Activated CD8-positive, alpha-beta T cell treated with anti-CD3 and anti-CD28 coated beads for 36 hours (primary cell): ENCODE data around the gene NFYC. TPM values are rescaled to one million over a fixed set of nuclear protein-coding genes. Genes with fewer than 3 reads are reported as not detected.

ENCODE experiments used
- ATAC-seq: fragments of 200-7000 bp; cut with Tn5 transposase; one replicate; pipeline ENCODE4 v1.10.0; 2021; ENCODE audit warnings: mild to moderate bottlenecking, moderate library complexity
- CTCF ChIA-PET: fragments of 350-600 bp; sonication (Branson Sonifier 250); formaldehyde crosslinking; loops from one replicate; lab custom pipeline; 2021; ENCODE audit warnings: antibody characterized with exemption; lab: Charles Lee
- POLR2A ChIA-PET: fragments of 350-600 bp; sonication (Branson Sonifier 250); formaldehyde crosslinking; loops from one replicate; lab custom pipeline; 2021; ENCODE audit warnings: antibody characterized with exemption; lab: Charles Lee
- DNase-seq: peaks from one replicate; pipeline ENCODE4 v3.0.0-alpha.2; 2020
- H3K27ac Mint-ChIP-seq: one replicate; pipeline ENCODE4 v1.8.0; 2021; ENCODE audit warnings: mild to moderate bottlenecking, mixed read lengths
- H3K27me3 Mint-ChIP-seq: one replicate; pipeline ENCODE4 v1.8.0; 2021; ENCODE audit warnings: mixed read lengths
- H3K36me3 Mint-ChIP-seq: one replicate; pipeline ENCODE4 v1.8.0; 2021; ENCODE audit warnings: low read depth, mixed read lengths
- H3K4me1 Mint-ChIP-seq: one replicate; pipeline ENCODE4 v1.8.0; 2021; ENCODE audit warnings: low read depth, mixed read lengths
- H3K4me3 Mint-ChIP-seq: one replicate; pipeline ENCODE4 v1.8.0; 2021; ENCODE audit warnings: mild to moderate bottlenecking, moderate library complexity, mixed read lengths
- H3K9me3 Mint-ChIP-seq: one replicate; pipeline ENCODE4 v1.8.0; 2021; ENCODE audit warnings: mixed read lengths
- intact Hi-C: fragments of 100-400 bp; cut with micrococcal nuclease; formaldehyde crosslinking; loops from one replicate; pipeline ENCODE4 v1.10.0; 2022
- total RNA-seq, 2 experiments: library from RNA; stranded (reverse); gene quantifications; one replicate each; pipeline ENCODE4 v1.2.3, GENCODE V29; 2021
- TF ChIP-seq, protein P1 (sequence below): fragments of 200-600 bp; IDR thresholded peaks from one replicate; pipeline ENCODE4 v1.8.0; 2022; ENCODE audit warnings: antibody characterized with exemption, mild to moderate bottlenecking

NFYC gene
- total RNA-seq, 2 experiments from 2014 or later, result 45.6 to 53.8 TPM

DNA sequence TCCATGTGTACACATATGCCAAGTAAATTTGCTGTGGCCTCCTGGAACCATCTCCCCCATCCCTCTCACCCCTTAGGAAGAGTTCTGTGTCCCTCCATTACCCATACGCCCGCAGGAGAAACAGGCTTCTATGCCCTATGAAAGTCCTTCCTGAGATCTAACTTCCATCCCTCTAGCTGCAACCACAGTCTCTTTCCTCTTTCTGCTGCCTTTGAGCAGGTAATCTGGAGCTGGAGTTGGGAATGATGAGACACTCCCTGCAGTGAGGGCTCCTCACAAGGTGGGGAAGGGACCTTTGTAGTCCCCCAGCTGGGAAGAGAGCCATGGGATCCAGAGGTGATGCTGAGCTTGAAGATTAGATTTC, 90.1 kb downstream of the NFYC start:
- intact Hi-C loops, result no loop called here
- Mint-ChIP-seq H3K9me3 (peaks cover 2% of the 10 kb centered on the region), H3K4me3 (no peak overlapping the region), H3K27me3 (peaks cover 26% of the 10 kb centered on the region), H3K27ac (no peak overlapping the region), H3K36me3 (peaks cover 7% of the 10 kb centered on the region), H3K4me1 (peaks cover 7% of the 10 kb centered on the region)
- ChIA-PET CTCF (interaction anchor here (0.7 to 2.4 kb wide), 5 partner anchors 7 to 69 kb away, joined by 3 to 11 read pairs (median 4); no protein-coding TSS in a partner anchor), POLR2A (interaction anchor here (1.3 kb wide), 1 partner anchor 90 kb away, joined by 3 read pairs; the partner anchor contains the start of gene NFYC)
- ATAC-seq (no peak), DNase-seq (no peak)
- TF ChIP-seq, protein P1, sequence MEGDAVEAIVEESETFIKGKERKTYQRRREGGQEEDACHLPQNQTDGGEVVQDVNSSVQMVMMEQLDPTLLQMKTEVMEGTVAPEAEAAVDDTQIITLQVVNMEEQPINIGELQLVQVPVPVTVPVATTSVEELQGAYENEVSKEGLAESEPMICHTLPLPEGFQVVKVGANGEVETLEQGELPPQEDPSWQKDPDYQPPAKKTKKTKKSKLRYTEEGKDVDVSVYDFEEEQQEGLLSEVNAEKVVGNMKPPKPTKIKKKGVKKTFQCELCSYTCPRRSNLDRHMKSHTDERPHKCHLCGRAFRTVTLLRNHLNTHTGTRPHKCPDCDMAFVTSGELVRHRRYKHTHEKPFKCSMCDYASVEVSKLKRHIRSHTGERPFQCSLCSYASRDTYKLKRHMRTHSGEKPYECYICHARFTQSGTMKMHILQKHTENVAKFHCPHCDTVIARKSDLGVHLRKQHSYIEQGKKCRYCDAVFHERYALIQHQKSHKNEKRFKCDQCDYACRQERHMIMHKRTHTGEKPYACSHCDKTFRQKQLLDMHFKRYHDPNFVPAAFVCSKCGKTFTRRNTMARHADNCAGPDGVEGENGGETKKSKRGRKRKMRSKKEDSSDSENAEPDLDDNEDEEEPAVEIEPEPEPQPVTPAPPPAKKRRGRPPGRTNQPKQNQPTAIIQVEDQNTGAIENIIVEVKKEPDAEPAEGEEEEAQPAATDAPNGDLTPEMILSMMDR, result no peak

DNA sequence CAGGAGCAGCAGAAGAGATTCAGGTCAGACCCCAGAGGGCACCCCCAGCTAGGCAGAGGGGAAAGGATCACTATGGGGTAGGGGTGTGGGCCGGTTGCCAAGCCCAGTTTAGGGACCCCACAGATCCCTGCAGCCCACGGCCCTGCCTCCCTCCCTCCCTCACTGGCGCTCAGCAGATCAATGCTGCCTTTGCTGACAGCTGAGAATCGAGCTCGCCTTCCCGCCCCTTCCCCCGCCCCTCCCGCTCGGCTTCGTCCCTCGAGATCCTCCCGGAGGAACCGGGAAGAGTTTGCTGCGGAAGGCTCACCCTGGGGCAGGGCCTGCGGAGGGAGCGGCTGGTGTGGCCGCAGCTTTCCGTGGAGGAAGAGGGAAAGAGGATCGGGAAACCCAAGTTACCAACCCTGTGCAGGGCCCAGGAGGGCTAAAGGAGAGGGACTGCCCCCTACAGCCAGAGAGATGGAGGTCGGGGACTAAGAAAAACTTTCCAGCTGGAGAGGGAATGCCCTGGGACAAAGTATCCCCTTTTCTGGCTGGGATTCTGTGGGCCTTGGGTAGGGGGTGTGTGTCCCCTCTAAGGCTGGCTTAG, 91.0 kb downstream of the NFYC start:
- Mint-ChIP-seq H3K4me1 (peaks cover 7% of the 10 kb centered on the region), H3K36me3 (peaks cover under 1% of the 10 kb centered on the region), H3K4me3 (no peak overlapping the region), H3K9me3 (no peaks in the 10 kb centered on the region), H3K27ac (no peak overlapping the region), H3K27me3 (peaks cover 26% of the 10 kb centered on the region)
- intact Hi-C loops, result no loop called here
- POLR2A ChIA-PET, result interaction anchor here (1.3 to 2.2 kb wide), 2 partner anchors 8 to 91 kb away, joined by 3 to 11 read pairs; partner anchors contain the start of gene NFYC
- no peak for DNase-seq
- CTCF ChIA-PET, result interaction anchor here (1.1 to 2.4 kb wide), 3 partner anchors 8 to 68 kb away, joined by 3 to 11 read pairs (median 10); no protein-coding TSS in a partner anchor
- no peak for ATAC-seq
- TF ChIP-seq, protein P1, result no peak

DNA sequence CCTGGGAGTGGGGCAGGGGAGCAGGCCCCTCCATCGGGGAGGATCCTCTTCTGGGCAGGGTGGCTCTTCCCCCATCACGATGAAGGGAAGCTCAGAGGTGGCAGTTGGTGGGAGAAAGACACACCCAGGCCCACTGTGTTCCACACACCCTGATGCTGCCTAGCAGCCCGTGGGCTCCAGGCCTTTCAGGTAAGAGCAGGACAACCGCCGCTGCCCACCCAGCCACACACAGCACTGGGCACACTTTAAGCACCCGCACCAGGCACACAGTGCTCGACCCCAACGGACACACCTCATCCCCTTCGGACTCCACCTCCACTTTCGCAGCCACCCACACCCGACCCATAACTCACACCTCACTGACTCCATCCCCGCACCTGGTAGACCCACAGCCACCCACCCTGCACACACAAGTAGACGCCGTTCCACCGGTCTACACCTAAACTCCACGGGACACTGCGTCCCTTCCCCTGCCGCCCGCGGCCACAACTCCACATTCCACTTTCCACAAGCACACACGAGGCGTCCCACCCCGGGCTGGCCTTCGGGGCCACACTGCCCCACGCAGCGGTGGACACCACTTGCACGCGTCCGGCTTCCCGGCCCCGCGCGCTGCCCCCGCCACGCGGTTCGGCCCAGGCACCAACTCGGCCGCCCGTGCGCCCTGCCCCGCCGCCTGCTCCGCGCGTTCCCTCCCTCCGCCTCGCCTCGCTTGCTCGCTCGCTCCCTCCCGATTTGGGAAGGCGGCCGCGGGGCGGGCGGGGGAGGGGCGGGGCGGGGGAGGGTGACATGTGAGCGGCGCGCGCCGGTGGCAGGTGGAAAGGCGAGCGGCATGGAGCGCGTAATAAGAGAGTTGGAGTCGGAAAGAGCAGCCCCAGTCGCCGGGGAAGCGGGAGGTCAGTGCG, 91.7 kb downstream of the NFYC start, which contains the start of gene KCNQ4:
Gene KCNQ4 (plus strand): TSS at position 787 of the 905 bp plus-strand sequence. CDS start 307 bp downstream, outside the sequence.
- Mint-ChIP-seq H3K4me1 (peaks cover 7% of the 10 kb centered on the region), H3K36me3 (no peaks in the 10 kb centered on the region), H3K4me3 (peak within 1 kb of the TSS; percentile 62), H3K27me3 (peaks cover 26% of the 10 kb centered on the region), H3K27ac (peak within 1 kb of the TSS; percentile 3), H3K9me3 (no peaks in the 10 kb centered on the region)
- ChIA-PET POLR2A (interaction anchor here (2.2 kb wide), 1 partner anchor 9 kb away, joined by 11 read pairs; no protein-coding TSS in a partner anchor), CTCF (interaction anchor here (1.8 to 2.4 kb wide), 2 partner anchors 9 to 67 kb away, joined by 10 to 11 read pairs; no protein-coding TSS in a partner anchor)
- ATAC-seq, result peak; percentile 51
- intact Hi-C loops, result no loop called here
- peak; percentile 25 for DNase-seq
- TF ChIP-seq, protein P1, result no peak

DNA sequence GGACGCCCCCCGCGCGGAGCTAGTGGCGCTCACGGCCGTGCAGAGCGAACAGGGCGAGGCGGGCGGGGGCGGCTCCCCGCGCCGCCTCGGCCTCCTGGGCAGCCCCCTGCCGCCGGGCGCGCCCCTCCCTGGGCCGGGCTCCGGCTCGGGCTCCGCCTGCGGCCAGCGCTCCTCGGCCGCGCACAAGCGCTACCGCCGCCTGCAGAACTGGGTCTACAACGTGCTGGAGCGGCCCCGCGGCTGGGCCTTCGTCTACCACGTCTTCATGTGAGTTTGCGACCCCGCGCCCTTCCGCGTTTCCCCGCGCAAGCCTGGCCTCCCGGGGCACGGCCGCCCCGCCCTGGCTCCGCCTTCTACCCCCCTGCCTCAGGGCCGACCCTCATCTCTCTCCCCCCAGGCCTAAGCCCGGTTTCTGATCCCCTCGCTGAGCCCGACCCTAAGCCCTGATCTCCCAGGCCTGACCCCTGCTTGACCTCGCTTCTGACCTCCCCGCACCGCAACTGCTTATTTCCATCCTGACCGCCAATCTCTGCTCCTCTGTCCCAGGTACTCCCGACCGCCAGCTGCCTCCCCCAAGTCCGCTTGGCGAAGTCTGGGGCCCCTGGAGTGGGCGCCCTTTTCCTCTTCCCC, 92.8 kb downstream of the NFYC start:
- Mint-ChIP-seq H3K4me3 (peak overlapping the region; percentile 56), H3K27me3 (peaks cover 26% of the 10 kb centered on the region), H3K4me1 (peaks cover 7% of the 10 kb centered on the region), H3K36me3 (no peaks in the 10 kb centered on the region), H3K27ac (no peak overlapping the region), H3K9me3 (no peaks in the 10 kb centered on the region)
- DNase-seq (no peak), ATAC-seq (peak; percentile 52)
- TF ChIP-seq, protein P1, result no peak
- intact Hi-C loops, result no loop called here
- CTCF ChIA-PET, result interaction anchor here (2.0 to 9.2 kb wide), 2 partner anchors 10 to 65 kb away, joined by 7 to 53 read pairs; no protein-coding TSS in a partner anchor
- POLR2A ChIA-PET, result interaction anchor here (0.6 to 2.2 kb wide), 3 partner anchors 10 to 200 kb away, joined by 3 to 11 read pairs (median 4); no protein-coding TSS in a partner anchor
